Lung (tissue), 12 donors: ENCODE measurements around the gene GRIP2. TPM values are rescaled to one million over a fixed set of nuclear protein-coding genes. Genes with fewer than 3 reads are reported as not detected.

ENCODE experiments used
- ATAC-seq: fragments of 200-7000 bp; cut with Tn5 transposase; one replicate; pipeline ENCODE4 v1.9.1; 2020; ENCODE audit warnings: moderate number of reproducible peaks; ENCODE audit not compliant: insufficient read depth, low FRiP score
- DNase-seq, 3 donors: peaks; one replicate each; pipeline ENCODE4 v3.0.0-alpha.2; 2013 to 2017
- H3K27ac ChIP-seq, 2 donors: one replicate each; pipeline ENCODE4 v1.5.1; 2013; ENCODE audit warnings: mild to moderate bottlenecking in 2 of 2, moderate library complexity in 2 of 2, control low read depth in 1 of 2, inconsistent platforms in 1 of 2, low read depth in 1 of 2, low read length in 1 of 2
- H3K27me3 ChIP-seq, 3 donors: one replicate each; pipeline ENCODE4 v1.5.1; 2013; ENCODE audit warnings: low read length in 2 of 3; ENCODE audit not compliant: control insufficient read depth in 3 of 3, insufficient read depth in 3 of 3
- H3K36me3 ChIP-seq, 4 donors: one replicate each; pipeline ENCODE4 v1.5.1; 2013; ENCODE audit warnings: low read length in 4 of 4, mild to moderate bottlenecking in 1 of 4, moderate library complexity in 1 of 4; ENCODE audit not compliant: control insufficient read depth in 4 of 4, insufficient read depth in 4 of 4
- H3K4me1 ChIP-seq, 5 donors: one replicate each; pipeline ENCODE4 v1.5.1; 2013; ENCODE audit warnings: low read length in 5 of 5, mild to moderate bottlenecking in 2 of 5, moderate library complexity in 1 of 5; ENCODE audit not compliant: control insufficient read depth in 5 of 5, insufficient read depth in 5 of 5
- H3K4me3 ChIP-seq: one replicate; pipeline ENCODE4 v1.5.1; 2013; ENCODE audit warnings: mild to moderate bottlenecking, control low read depth, moderate library complexity
- H3K9ac ChIP-seq, 2 donors: one replicate each; pipeline ENCODE4 v1.5.1; 2013; ENCODE audit warnings: low read length in 2 of 2, control low read depth in 1 of 2; ENCODE audit not compliant: insufficient read depth in 1 of 2
- H3K9me3 ChIP-seq, 4 donors: one replicate each; pipeline ENCODE4 v1.5.1; 2013; ENCODE audit warnings: low read length in 3 of 4, mild to moderate bottlenecking in 1 of 4, moderate library complexity in 1 of 4; ENCODE audit not compliant: control insufficient read depth in 4 of 4, insufficient read depth in 3 of 4
- CTCF ChIP-seq: IDR thresholded peaks from 2 replicates; pipeline ENCODE4 v1.5.1; 2012; ENCODE audit warnings: mild to moderate bottlenecking; ENCODE audit errors: control extremely low read depth, extremely low read depth
- WGBS, 2 donors: extraction: QIAGEN DNeasy Blood & Tissue Kit; methylation state at CpG; one replicate each; pipeline ENCODE4 v1.1.7; 2013; 5-methylcytosine and 5-hydroxymethylcytosine counted together
- polyA plus RNA-seq, 2 donors: library from polyadenylated mRNA; stranded (reverse); fragments of 200-250 nt; gene quantifications; one replicate each; pipeline ENCODE4 v1.2.1, GENCODE V29; 2013
- total RNA-seq, 2 donors: library from RNA; depleted of rRNA in 1 of 2; stranded (reverse); fragments of >200 nt in 1 of 2; gene quantifications; one replicate each; pipeline ENCODE4 v1.2.1, GENCODE V29; 2014 to 2021
- donor health status: control.
- donor health status: control.
- donor health status: Bipolar disorder and iron deficiency.
- donor health status: healthy.
- donor health status: DM: yes; HTN: yes; CAD: no.

Gene GRIP2
- total and polyA plus RNA-seq, 4 donors: 0.05 to 1.2 (median 0.64) TPM

DNA sequence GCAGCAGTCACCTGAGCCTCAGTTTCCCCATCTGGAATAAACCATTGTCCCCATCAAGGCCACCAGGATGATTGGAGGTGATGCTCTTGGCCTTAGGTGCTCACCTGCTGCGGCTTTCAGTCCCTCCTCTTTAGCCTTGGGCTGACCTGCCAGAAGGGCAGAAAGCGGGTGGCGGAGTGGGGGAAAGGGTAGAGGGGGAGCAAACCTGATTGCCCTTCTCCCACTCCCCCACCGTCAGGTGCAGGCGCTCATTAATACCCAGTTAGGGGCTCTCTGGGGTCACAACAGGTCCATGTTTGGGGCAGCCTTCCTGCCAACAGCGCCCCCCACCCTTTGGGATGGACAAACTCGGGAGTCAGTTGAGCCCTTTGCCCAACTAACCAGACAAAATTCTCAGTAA is 50.5 kb downstream of the GRIP2 start:
- H3K27me3 ChIP-seq: no peaks in the 10 kb centered on the region
- WGBS, 2 donors: 93 to 98% methylated on average over 7 of the region's 7 CpGs
- no peak for TF ChIP-seq CTCF
- no peaks in the 10 kb centered on the region for H3K9me3 ChIP-seq
- H3K4me3 ChIP-seq: no peak overlapping the region
- H3K9ac ChIP-seq: no peak overlapping the region
- ATAC-seq (no peak), DNase-seq (no peak)
- peaks cover 0 to 3% (median 0%) of the 10 kb centered on the region in 5 donors for H3K4me1 ChIP-seq
- H3K27ac ChIP-seq: no peak overlapping the region
- H3K36me3 ChIP-seq: peaks cover 0 to 40% (median 9%) of the 10 kb centered on the region in 4 donors

DNA sequence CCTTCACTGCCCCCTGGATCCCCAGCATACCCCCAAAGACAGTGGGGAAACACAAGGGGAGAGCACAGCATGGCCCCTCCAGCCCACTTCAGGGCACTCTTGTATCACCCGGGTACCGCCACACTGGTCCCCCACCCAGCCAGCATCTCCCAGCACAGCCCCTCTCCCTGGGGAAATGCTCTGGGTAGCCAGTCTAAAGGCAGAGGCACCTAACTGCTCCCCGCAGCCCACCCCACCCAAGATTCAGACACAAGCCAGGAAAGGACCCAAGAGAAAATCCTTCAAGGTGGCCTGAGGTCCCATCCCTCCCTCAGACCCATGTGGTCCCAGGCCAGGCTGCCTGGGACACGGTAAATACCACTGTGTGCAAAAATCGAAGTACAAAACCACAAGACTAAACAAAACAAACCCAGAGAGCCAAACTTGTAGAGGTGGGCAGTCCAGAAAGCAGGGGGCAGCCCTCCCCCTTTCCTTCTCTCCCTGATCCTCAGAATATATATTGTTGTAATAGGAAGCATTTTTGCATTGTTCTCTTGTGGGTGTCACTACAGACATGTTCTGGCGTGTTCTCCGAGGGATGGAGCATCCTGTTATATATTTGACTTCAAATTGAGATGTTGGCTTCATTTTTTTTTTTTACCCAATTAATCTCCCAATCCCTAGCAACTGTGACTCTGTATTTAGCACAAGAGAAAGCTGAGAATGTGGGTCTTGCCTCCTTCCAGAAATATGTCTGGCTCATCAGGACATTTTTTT is 51.7 kb downstream of the GRIP2 start:
- Histone ChIP-seq H3K36me3 (peaks cover 0 to 47% (median 9%) of the 10 kb centered on the region in 4 donors), H3K4me3 (no peak overlapping the region), H3K27ac (no peak overlapping the region), H3K9ac (no peak overlapping the region), H3K9me3 (no peaks in the 10 kb centered on the region), H3K27me3 (no peaks in the 10 kb centered on the region), H3K4me1 (peaks cover 0 to 3% (median 0%) of the 10 kb centered on the region in 5 donors)
- DNase-seq (no peak), ATAC-seq (no peak)
- WGBS, 2 donors: 67 to 78% methylated on average over 7 of the region's 7 CpGs
- no peak for TF ChIP-seq CTCF

DNA sequence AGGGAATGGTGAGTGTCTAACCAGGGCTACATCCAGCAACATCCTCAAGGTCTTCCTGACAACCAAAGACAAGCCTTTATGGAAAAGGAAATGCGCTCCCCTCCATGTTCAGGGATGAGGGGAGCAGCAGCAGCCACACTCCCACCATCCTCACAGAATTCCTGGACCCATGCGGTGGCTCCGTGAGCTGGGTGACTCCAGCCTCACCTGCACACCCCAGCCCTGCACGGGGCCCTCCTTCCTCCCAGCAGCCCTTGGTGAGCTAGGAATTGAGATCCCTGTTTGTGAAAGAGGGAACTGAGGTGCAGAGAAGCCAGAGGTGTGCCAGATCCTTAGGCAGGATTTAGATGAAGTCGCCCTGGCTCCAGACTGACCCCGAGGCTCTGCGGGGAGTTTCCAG is 52.3 kb downstream of the GRIP2 start:
- ATAC-seq (no peak), DNase-seq (no peak)
- H3K4me1 ChIP-seq: peaks cover 0 to 3% (median 0%) of the 10 kb centered on the region in 5 donors
- no peaks in the 10 kb centered on the region for H3K27me3 ChIP-seq
- peaks cover 0 to 51% (median 9%) of the 10 kb centered on the region in 4 donors for H3K36me3 ChIP-seq
- H3K27ac ChIP-seq: no peak overlapping the region
- H3K4me3 ChIP-seq: no peak overlapping the region
- TF ChIP-seq CTCF: no peak
- H3K9ac ChIP-seq: no peak overlapping the region
- H3K9me3 ChIP-seq: no peaks in the 10 kb centered on the region
- 87 to 93% methylated on average over 7 of the region's 7 CpGs for WGBS, 2 donors
